Measurements from ENCODE around the gene TNFAIP8.

- no peak for TF ChIP-seq POLR2AphosphoS5 (IDR thresholded peaks at IDR 0.05)
- TF ChIP-seq, protein P1, sequence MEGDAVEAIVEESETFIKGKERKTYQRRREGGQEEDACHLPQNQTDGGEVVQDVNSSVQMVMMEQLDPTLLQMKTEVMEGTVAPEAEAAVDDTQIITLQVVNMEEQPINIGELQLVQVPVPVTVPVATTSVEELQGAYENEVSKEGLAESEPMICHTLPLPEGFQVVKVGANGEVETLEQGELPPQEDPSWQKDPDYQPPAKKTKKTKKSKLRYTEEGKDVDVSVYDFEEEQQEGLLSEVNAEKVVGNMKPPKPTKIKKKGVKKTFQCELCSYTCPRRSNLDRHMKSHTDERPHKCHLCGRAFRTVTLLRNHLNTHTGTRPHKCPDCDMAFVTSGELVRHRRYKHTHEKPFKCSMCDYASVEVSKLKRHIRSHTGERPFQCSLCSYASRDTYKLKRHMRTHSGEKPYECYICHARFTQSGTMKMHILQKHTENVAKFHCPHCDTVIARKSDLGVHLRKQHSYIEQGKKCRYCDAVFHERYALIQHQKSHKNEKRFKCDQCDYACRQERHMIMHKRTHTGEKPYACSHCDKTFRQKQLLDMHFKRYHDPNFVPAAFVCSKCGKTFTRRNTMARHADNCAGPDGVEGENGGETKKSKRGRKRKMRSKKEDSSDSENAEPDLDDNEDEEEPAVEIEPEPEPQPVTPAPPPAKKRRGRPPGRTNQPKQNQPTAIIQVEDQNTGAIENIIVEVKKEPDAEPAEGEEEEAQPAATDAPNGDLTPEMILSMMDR (IDR thresholded peaks at IDR 0.05), result no peak
- TF ChIP-seq POLR2A (IDR thresholded peaks at IDR 0.05), result no peak
- no peak for TF ChIP-seq EP300 (IDR thresholded peaks at IDR 0.05)
These were observed 19.6 kb upstream of the TNFAIP8 start for GRCh38 chr5:119336262-119336661.

Data from stomach (tissue), 4 donors.